Colon (tissue), 2 donors: ENCODE data around the gene TMEM125.
A peak's percentile ranks its signal among the peaks of the same experiment; 100 is the strongest.

Experiments used
- FAIRE-seq: peaks from 2 replicates; lab custom pipeline; 2012; peaks lifted over from hg19 to GRCh38; lab: Jason Lieb, UNC
- donor health status: control.
- donor health status: control.

TMEM125 gene

GRCh38 chr1:43269627-43270375 is at the start of gene TMEM125:
Gene TMEM125, plus strand, starts transcription at chr1:43269983. Its CDS starts 2,740 bp downstream, at chr1:43272723.
- no peak for FAIRE-seq

GRCh38 chr1:43220905-43221778 is 48.6 kb upstream of the TMEM125 start:
- no peak for FAIRE-seq

GRCh38 chr1:43221797-43222196 is 48.0 kb upstream of the TMEM125 start:
- FAIRE-seq = no peak

GRCh38 chr1:43222879-43223278 is 46.9 kb upstream of the TMEM125 start:
- FAIRE-seq = no peak

GRCh38 chr1:43225168-43225567 is 44.6 kb upstream of the TMEM125 start:
- FAIRE-seq = no peak

- no peak for FAIRE-seq
These were observed 42.5 kb upstream of the TMEM125 start for GRCh38 chr1:43227143-43227764.

DNA sequence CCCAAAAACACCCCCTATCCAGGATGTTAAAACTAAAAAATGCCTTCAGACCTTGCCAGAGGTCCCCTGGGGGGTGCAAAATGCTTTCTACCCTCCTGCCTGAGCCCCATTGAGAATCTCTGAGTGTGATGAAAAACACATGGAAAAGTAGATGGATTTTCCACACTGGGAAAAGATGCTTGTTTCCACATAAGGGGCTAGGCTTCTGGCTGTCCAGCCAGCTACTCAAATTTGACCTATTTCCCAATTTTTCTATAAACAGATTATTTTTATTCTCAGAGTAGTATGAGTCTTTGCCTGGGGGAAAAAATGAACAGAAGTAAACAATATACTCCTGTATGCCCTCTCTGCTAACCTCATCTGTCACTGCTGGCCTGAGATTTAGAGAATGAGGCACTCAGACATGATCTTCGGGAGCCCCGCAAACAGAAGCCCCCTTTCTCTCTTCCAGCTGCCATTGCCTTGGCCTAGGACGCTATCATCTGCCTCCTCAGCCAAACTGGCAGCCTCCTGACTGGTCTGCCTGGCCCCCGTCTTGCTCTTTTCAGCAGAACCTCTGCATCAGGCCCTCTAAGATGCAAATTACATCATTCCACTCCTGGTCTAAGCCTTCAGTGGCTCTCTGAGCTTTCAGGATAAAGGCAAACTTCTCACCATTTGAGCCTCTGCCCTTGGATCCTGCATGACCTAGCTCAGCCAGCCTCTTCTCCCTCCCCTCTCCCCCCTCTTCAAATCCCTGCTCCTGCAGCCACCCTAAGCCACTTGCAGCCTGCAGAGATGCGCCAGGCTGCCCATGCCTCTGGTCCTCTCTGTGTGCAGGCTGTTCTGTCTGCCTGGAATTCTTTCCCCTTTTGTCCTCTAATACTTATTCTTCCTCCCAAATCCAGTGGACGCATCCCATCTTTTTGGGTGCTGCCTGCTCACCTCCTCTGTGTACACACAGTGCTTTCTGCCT is 39.7 kb upstream of the TMEM125 start:
- FAIRE-seq = no peak

GRCh38 chr1:43232074-43232473 is 37.7 kb upstream of the TMEM125 start:
- no peak for FAIRE-seq

GRCh38 chr1:43232482-43232881 is 37.3 kb upstream of the TMEM125 start:
- FAIRE-seq = no peak

DNA sequence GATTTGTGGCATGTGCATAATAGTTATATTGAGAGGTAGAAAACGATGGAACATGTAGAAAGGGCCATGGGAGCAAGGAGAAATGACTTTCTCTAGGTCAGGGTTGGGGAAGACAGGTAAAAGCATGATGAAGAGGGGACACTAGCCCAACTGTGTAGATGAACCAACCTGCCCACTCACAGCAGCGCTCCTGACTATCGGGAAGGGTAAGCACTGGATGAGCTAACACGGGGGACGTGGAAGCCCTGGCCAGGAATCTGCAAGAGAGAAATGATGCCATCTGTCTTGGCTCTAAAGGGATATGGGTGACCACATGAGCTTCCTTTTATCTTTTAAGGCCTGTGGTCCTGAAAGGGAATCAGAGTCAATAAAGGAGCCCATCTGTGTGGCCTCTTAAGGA is 36.2 kb upstream of the TMEM125 start:
- FAIRE-seq = no peak

DNA sequence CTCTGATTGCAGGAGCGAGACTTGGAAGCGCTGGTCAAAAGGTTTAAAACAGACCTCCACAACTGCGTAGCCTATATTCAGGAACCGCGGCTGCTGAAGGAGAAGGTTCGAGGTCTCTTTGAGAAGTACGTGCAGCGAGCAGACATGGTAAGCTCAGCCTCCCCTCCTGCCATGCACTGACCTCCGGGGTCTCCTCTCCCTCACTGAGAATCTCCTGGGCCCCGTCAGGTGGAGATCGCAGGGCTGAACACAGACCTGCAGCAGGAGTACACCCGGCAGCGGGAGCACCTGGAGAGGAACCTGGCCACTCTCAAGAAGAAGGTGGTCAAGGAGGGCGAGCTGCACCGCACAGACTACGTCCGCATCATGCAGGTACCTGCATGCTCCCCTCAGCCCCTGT is 35.5 kb upstream of the TMEM125 start:
- FAIRE-seq = no peak

GRCh38 chr1:43235040-43235439 is 34.7 kb upstream of the TMEM125 start:
- no peak for FAIRE-seq

GRCh38 chr1:43235451-43236121 is 34.2 kb upstream of the TMEM125 start:
- no peak for FAIRE-seq

DNA sequence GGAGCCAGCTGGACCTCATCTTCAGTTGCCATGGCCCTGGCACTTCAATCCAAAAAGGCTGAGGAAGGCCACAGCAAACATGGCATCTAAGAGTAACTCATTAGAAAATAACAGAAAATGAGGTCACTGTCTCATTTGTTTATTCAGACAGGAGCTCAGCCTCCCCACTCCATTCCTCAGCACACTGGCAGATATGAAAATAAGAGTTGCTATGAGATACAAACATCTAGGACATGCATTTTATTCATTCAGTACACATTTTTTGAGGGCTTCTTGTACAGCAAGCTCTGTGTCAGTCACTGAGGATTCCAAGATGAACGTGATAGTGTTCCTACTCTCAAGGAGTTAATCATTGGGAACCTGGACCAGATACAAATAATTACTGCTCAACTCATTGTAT is 32.7 kb upstream of the TMEM125 start:
- FAIRE-seq = no peak

DNA sequence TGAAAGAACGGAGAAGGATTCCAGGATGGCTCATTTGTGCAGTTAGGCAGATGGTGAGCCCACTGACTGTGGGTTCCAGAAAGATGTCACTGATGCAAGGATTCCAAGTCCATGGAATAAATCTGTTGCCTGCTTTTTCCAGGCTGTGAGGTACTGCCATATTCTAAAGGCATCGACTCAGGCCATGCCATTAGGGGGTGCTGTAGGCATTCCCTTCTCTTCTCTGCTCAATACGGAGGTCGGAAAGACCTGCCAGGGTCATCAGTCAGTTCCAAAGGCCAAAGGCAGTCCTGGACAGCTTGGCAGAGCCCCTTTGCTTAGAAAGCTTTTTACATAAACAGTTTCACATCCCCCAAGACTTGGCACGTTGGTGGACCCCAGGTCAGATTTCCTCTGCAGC is 31.7 kb upstream of the TMEM125 start:
- no peak for FAIRE-seq

DNA sequence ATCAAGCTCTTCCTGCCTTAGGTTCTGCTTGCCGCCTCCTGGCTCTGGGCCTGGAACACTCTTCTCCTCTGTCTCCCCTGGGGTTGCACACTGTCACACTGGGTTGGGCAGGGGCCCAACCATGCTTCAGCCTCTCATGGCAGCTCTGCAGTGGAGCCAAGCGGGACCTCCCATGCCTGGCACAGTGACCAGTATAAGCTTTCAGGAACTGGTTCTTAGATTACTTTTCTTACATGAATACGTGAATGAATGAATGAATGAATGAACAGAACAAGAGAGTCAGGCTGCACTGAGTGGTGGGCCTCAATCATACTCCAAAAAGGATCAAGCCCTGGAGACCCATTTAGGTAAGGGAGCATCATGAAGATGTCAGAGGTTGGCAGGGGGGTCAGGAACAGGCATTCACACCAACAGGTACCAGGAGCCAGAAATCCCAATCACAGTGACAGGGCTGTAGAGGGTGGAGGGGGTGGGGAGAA is 30.8 kb upstream of the TMEM125 start:
- FAIRE-seq = no peak

DNA sequence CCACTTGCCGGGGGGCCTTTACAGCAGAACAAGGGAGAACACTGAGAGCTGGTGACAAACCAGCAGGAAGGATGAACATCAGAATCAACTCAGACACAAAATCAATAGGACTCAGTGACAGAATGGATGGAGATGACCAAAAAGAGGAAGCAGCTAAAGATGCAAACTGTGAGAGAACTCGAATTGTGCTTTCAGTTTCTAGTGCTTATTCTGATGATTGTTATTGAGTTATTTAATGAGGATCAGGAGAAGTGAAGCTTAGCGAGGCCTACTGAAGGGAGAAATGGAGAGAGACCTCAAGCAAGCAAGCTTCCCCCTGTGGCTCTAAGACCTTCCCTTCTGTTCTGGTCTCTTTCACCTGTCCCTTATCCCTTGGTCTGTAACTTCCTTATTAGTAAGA is 30.3 kb upstream of the TMEM125 start:
- no peak for FAIRE-seq

- FAIRE-seq = no peak
These were observed 28.4 kb upstream of the TMEM125 start for GRCh38 chr1:43241413-43241836.

- FAIRE-seq = no peak
These were observed 26.5 kb upstream of the TMEM125 start for GRCh38 chr1:43243299-43243698.

GRCh38 chr1:43246466-43247213 is 23.1 kb upstream of the TMEM125 start:
- peak; percentile 14 for FAIRE-seq
